HT1080 (cell line): Measurements from ENCODE around the gene SUSD4. TPM values are rescaled to one million over a fixed set of nuclear protein-coding genes. Genes with fewer than 3 reads are reported as not detected.

Source experiments
- DNase-seq: peaks from one replicate; pipeline ENCODE4 v3.0.0-alpha.2; 2015; ENCODE audit warnings: low read depth
- total RNA-seq: library from RNA; depleted of rRNA; stranded (reverse); fragments of >200 nt; shearing (Covaris generic); gene quantifications from 2 replicates; pipeline ENCODE4 v1.2.3, GENCODE V29; 2014

Gene SUSD4
- total RNA-seq, 1 experiment from 2014 or later, result 0.58 TPM

DNA sequence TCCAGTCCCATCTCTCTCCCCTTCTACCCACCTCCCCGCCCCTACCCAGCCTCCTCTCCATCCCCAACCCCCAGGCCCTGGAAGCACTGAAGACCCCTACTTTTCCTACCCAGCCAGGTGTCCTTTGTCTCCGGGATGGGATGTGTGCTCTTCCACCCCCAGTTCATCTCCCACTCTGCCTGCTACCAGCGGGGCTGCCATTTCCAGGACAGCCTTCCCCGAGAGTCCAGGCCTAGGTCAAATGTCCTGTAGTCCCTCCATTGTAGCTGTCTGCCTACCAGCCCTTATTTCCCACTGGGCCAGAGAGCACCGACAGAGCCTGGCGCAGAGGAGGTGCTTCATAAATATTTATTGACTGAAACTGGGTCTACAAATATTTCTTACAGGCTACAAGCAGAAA is 148.9 kb downstream of the SUSD4 start:
- DNase-seq, result no peak

- DNase-seq, result no peak
Measured at GRCh38 chr1:223214261-223214807, 149.6 kb downstream of the SUSD4 start.

DNA sequence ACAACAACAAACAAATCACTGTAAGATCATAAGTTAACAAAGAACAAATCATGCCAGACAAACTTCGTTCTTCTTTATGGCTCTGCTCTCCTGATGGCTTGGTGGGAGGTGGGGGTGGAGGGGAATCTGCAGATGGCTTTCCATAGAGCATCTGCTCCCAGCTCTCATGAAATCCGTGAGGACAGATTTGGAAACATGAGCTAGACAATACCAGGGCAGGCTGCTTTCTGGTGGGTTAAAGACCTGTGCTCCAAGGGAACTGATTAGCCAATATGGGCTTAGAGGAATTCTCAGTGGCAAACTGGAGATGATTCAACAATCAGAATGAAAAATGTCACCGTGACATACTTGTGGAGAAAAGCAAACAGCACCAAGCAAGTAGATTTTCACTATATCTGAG is 151.5 kb downstream of the SUSD4 start:
- DNase-seq, result no peak

DNA sequence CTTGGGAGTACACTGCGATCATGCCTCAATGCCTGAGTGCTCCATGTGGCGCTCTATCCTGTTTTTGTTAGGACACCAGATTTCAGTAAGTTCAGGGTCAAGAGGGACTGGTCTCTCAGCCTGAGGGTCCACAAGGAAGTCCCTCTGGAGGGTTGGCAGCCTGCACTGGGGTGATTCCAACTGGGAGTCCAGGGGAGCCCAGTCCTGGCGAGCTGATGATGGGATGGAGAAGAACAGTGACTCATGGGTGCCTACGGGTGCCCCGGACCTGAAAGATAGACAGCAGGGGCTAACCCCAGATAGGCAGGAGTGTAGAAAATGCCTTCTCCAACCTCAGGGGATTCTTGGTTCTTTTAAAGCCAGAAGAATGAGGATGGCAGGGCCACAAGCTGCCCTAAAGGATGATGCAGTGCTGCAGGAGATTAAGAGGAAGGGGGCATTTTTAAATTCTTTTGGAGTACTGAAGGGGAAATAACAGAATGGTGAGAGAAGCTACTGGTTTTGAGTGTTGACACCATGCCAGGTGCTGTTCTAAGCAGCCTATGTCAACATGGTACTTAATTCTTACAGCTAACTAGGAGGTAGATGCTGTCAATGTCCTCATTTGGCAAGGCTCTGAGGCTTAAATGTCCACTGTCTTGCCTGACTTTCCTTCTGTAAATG is 152.5 kb downstream of the SUSD4 start:
- DNase-seq, result no peak

- DNase-seq, result no peak
Measured at GRCh38 chr1:223210788-223211120, 153.2 kb downstream of the SUSD4 start.

GRCh38 chr1:223209992-223210787 is 153.8 kb downstream of the SUSD4 start:
- no peak for DNase-seq

DNA sequence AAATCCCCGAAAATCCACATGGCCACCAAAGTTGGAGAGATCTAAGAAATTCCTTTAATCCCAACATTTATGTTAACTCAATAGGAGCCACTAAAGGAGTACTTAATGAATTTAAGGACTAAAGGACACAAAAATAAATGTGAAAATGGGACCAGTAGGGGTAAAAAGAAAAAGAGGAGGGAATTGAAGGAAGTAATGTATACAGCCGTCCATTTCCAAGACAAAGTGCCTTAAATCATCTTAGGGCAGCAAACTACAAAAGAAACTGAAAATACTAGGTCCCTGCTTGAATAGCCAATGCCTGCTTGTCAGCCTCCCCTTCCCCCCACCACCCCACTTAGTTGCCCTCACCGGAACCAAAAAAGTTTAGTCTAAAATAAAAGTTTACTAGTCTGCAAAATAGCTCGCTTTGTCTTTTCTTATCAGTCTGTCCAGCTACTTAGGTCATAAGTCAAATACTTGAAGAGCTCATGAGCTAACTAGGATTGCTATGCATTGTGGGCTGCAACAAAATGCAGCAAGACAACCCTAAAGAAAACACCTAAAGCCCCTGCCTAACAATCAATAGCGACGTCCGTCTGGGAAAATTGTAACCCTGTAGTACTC is 154.6 kb downstream of the SUSD4 start:
- no peak for DNase-seq

GRCh38 chr1:223208164-223209076 is 155.6 kb downstream of the SUSD4 start:
- no peak for DNase-seq

- DNase-seq, result no peak
Measured at GRCh38 chr1:223207293-223208066, 156.5 kb downstream of the SUSD4 start.

DNA sequence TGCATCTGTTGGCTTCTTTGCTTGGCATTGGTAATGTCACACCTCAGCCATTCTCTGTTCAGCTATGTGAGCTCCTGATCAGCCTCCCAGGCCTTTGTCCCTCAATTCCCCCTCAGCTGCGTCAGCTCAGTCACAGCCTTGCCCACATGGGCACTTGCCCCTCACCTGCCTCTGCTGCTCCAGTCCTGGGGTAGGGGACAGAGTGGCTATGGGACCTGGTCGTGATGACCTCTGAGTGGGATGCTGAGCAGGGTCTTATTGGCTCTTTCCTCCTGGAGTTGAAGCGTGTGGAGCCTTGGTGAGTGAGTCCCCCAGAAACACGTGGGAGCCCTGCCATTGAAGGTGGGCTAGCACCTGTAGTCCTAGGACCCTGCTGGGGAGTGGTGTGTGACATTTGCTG is 159.6 kb downstream of the SUSD4 start:
- no peak for DNase-seq

DNA sequence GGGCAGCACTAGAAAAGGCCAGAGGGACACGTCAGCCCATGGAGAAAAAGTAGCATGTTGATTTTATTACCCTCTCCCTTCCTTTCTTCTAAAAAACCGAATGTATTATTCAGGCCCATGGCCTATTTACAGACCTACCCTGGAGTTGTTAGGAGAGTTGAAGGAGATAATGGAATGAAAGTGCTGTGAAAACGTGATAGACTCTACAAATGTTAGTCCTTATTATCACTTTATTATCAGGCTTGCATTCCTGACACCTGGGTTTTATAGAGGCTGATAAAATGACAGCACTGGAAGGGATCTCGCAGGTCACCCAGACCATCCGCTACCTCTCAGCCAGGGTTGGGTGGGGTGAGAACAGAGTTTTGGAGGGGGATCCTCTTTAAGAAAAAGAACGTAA is 160.3 kb downstream of the SUSD4 start:
- no peak for DNase-seq

DNA sequence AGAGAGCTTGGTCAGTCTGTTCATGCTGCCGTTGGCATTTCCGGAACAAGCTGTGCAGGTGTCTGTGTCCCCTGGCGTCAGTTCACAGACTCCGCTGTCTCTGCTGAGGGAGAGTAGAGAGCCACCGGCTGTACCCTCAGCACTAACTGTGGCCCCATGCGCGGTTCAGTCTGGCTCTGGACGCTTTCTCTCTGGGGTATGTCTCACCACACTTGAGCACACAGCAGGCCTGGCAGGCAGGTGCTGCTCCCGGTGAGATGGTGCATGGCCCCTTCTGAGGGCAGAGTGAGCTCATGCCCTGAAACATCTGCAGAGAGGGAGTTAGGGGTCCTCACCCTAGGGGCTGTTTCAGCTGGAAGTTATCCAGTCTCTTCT is 161.0 kb downstream of the SUSD4 start:
- no peak for DNase-seq

GRCh38 chr1:223202376-223203033 is 161.5 kb downstream of the SUSD4 start:
- DNase-seq, result no peak

- DNase-seq, result no peak
Measured at GRCh38 chr1:223201967-223202366, 162.0 kb downstream of the SUSD4 start.

GRCh38 chr1:223200903-223201302 is 163.1 kb downstream of the SUSD4 start:
- no peak for DNase-seq

- DNase-seq, result no peak
Measured at GRCh38 chr1:223199094-223199647, 164.8 kb downstream of the SUSD4 start.

DNA sequence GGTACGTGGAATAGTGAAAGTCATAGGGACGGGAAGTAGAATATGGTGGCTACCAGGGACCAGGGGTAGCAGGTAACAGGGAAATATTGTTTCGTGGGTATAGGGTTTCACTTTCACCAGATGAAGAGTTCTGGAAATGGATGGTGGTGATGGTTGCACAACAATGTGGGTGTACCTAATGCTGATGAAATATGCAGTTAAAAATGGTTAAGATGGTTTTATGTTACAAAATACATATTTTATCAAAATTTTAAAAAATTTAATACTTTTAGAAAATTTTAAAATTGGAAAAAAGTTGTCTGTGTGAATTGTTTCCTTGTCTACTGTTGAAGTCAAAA is 165.4 kb downstream of the SUSD4 start:
- DNase-seq, result no peak

- no peak for DNase-seq
Measured at GRCh38 chr1:223197923-223198627, 165.9 kb downstream of the SUSD4 start.
